Spleen (tissue), 7 donors: ENCODE data around the gene LSM3.
A peak's percentile ranks its signal among the peaks of the same experiment; 100 is the strongest.

Experiments
- CTCF ChIP-seq, 11 experiments: fragments of 200-600 bp in 7 of 11; fragments of 450-650 bp in 4 of 11; sonication (generic) in 4 of 11; IDR thresholded peaks in 8 of 11; conservative IDR thresholded peaks in 3 of 11; 1 replicate in 7 of 11; 2 replicates in 4 of 11; pipeline versions ENCODE4 v1.4.0 to v1.8.0; 2016 to 2021; ENCODE audit warnings: antibody characterized with exemption in 11 of 11, inconsistent platforms in 4 of 11, mild to moderate bottlenecking in 1 of 11
- POLR2A ChIP-seq, 3 donors: fragments of 450-650 bp; IDR thresholded peaks; one replicate each; pipeline ENCODE4 v1.5.1; 2017; ENCODE audit warnings: antibody characterized with exemption in 3 of 3, mild to moderate bottlenecking in 1 of 3
- POLR2AphosphoS5 ChIP-seq, 3 donors: sonication (generic); formaldehyde crosslinking; IDR thresholded peaks; one replicate each; pipeline ENCODE4 v1.5.1; 2017; ENCODE audit warnings: antibody characterized with exemption in 3 of 3
- donor health status: DM: no; HTN: no; CAD: no; lungs with moderate emphysema.
- donor health status: DM: no; HTN: no; CAD: no.
- donor health status: DM: no; HTN: no; CAD: no.

GRCh38 chr3:14175383-14176037, 3.1 kb upstream of the LSM3 start:
- TF ChIP-seq CTCF (IDR thresholded peaks at IDR 0.05 in 8 of 11, conservative IDR thresholded peaks at IDR 0.05 in 3 of 11) (no peak), POLR2A (IDR thresholded peaks at IDR 0.05) (no peak), POLR2AphosphoS5 (IDR thresholded peaks at IDR 0.05) (peak in 1 of 3 donors; percentile 38)
